ENCODE measurements around the gene KRT16.
A peak's percentile ranks its signal among the peaks of the same experiment; 100 is the strongest.
"Not testable (repeated sequence)": the region's sequence is repeated elsewhere in the genome, so short reads cannot be mapped to it uniquely, and the experiment has no call there.

The KRT16 gene

DNA sequence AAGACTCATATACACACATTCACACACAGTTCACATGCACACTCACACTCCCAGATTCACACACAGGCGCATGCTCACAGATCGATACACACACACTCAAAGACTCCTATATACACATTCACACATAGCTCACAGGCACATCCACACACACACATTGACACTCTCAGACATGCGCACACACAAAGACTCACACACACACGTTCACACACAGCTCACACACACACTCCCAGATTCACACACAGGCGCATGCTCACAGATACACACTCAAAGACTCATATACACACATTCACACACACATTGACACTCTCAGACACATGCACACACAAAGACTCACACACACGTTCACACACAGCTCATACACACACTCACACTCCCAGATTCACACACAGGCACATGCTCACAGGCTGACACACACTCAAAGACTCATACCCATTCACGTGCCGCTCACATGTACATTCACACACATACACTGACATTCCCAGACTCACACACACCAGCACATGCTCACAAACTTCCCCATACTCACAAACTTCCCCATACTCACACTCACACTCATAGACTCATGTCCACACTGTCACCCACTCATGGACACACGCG is 37.5 kb upstream of the KRT16 start:
- intact Hi-C loops (cut with DNase I), result loop anchor here (5.0 kb wide), 1 partner anchor 103 kb away; no protein-coding TSS in a partner anchor

DNA sequence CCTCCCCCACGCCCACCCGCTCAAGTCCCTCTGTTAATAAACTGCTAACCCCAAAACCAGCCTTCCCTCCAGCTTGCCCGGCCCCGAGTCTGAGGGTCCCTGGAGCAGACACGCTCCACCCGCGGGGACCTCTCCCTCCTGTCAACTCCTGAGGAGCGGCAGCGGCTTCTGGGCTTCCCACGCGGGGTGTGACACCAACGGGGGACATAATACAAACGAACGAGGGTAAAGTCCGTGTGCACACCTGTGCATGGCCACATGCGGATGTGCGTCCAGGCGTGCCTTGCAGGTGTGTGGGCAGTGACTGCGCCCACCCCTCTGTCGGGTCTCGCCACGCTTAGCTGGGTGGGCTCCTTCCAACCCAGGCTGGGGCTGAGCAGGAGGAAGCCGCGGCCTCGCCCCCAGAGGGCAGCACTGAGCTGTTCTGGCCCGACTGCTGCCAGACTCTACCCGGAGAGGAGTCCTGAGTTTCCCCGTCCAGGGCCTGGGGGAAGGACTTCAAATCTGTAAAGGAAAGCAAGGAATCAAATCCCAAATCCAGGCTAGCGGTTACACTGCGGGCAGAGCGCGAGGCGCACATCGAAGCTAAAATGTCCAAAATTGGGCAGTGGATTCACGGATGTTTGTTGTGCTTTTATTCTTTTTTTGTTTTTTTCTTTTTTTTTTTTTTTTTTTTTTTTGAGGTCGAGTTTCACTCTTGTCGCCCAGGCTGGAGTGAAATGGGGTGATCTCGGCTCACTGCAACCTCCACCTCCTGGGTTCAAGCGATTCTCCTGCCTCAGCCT is 36.0 kb upstream of the KRT16 start:
- intact Hi-C loops (cut with DNase I), result loop anchor here (5.0 kb wide), 1 partner anchor 101 kb away; no protein-coding TSS in a partner anchor

More for the DNA sequence above, 37.5 kb upstream of the KRT16 start:
- DNase-seq, result no peak

DNA sequence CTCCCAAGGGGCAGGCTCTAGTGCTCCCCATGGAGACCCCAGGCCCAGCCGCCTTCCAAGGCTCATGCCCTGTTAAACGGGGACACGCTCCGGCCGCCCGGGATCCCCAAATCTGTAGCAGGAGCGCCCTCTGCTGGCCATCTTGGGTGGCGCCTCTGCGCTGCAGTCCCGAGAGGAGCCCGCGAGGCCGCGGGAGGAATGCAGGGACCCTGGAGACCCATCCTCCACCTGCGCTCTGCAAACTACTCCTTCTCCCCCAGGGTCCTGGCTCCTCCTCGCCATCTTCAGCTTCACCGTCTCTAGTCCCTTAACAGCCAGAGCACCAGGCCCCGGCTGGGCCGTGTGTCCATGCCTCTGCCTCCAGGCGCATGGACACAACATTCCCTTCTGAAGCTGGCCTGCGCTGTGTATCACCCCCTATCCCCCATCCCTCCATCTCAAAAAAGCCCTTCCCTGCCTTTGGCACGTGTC is 35.4 kb upstream of the KRT16 start:
- intact Hi-C loops (cut with DNase I), result loop anchor here (5.0 kb wide), 1 partner anchor 101 kb away; no protein-coding TSS in a partner anchor
- peak; percentile 78 to 96 (median 90) for DNase-seq

More for the DNA sequence above, 36.0 kb upstream of the KRT16 start:
- peak; percentile 72 to 93 (median 87) for DNase-seq

DNA sequence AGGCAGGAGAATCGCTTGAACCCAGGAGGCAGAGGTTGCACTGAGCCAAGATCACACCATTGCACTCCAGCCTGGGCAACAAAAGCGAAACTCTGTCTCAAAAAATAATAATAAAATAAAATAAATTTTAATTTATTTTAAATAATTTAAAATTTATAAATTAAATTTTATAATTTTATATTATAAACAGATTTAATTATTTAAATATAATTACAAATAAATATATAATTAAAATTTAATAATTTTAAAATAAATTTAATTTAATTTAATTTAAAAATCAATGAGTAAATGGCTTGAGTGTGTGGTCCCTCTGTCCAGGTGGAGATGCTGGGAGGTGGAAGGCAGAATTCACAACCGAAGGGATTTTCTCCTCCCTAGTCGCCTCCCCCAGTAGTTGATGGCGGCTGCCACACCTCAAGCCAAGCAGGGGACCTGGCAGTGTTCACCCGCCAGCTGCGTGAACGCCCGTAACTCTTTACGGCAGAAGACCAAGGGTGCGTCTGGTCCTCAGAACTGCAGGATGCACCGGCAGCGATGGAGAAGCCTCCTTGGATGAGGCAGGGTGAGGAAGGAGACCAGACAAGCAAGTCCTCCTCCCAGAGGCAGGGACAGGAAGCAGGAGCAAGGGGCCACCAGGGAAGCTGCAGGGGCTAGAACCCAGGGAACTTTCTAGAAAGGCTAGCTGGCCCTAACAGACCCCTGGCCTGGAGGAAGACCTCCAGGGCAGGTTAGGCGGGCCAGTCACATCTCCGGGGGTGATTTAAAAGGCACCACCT is 34.7 kb upstream of the KRT16 start:
- intact Hi-C loops (cut with DNase I), result loop anchor here (5.0 kb wide), 1 partner anchor 100 kb away; no protein-coding TSS in a partner anchor
- DNase-seq, result peak in 2 of 42 donors; percentile 23 to 31

DNA sequence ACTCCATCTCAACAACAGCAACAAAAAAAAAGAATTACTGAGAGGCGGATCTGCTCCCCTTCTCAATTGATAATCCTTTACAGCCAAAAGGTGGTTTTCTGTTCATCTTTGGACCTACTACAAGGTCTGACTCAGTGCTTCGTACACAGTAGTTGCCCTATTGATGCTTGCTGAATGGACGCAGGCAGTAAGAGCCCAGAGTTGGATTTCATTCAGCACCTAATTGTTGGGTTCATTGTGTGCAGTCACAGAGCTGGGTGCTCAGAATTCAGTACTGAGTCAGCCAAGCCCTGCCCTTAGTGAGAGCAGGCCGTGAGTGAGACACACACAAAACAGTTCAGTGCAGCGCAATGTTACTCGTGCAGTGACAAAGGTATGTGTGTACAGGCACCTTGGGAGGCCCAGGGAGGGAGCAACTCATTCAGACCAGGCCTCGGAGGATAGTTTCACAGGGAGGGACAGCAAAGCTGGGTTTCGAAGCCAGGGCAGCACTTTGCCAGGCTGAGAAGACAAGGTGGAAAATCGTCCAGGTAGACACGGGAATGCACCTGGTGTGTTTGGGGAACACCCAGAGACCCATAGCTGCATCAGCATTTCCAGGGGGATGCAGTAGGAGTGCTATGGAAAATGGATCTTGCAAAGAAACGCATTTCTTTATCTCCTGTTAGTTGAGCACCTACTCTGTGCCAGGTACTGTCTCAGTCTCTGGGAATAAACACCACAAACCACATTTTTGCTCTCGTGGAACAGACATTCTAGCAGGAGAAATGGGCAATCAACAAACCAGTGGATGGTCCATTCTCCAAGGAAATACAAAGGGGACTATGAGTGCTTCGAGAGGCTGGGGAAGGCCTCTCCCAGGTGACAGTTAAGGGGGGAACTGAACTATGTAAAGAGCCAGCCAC is 29.9 kb upstream of the KRT16 start:
- intact Hi-C loops (cut with DNase I), result no loop called here
- no peak for DNase-seq

DNA sequence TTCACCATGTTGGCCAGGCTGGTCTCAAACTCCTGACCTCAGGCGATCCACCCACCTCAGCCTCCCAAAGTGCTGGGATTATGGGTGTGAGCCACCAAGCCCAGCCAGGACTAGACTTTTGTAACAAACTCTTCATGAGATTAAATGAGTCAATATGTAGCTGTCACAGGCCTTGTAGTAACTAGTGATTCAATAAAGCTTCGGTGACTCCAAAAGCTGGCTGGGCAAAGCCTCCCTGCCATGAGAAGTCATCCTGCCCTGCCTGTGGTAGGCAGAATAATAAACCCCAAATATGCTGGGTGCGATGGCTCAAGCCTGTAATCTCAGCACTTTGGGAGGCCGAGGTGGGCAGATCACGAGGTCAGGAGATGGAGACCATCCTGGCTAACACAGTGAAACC is 28.0 kb upstream of the KRT16 start:
- DNase-seq; intact Hi-C loops (cut with DNase I): not testable (repeated sequence)

DNA sequence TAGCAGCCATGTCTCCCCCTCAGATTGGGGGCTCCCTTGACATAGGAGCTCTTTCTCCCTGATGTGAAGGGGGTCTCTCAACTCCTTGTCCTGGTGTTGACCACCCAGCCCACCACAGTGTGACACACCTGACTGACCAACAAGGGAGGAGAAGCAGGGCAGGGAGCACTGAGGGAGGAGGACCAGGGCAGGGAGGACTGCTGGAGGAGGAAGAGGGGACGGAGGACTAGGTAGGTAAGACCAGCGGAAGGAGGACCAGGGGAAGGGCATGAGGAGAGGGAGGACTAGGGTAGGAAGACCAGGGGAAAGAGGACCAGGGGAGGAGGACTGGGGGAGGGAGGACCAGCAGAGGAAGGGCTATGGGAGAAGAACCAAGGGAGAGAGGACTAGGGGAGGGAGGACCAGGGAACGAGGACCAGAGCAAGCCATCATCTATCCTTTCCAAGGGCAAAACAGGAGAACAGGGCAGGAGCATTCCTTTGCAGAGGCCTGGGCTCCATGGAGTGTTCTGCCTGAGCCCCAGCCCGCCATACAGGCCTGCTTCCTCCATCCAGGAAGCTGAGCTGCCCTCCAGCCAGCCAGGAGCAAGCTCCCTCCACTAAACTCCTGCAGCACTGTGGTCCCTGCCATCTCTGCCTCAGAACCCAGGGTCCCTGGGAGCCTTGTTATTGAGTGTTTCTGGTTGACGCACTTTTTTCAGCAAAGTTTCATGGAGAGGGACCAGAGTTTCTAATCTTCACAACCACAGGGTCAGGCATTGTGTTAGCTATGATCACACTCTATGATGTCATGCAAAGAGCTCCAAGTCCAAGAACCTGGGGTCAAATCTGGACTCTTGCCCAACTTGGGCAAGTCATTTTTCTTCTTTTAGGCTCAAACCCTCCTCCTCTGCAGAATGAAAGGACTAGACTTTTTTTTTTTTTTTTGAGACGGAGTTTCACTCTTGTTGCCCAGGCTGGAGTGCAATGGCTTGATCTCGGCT is 27.2 kb upstream of the KRT16 start:
- DNase-seq, result no peak
- intact Hi-C loops (cut with DNase I), result no loop called here

DNA sequence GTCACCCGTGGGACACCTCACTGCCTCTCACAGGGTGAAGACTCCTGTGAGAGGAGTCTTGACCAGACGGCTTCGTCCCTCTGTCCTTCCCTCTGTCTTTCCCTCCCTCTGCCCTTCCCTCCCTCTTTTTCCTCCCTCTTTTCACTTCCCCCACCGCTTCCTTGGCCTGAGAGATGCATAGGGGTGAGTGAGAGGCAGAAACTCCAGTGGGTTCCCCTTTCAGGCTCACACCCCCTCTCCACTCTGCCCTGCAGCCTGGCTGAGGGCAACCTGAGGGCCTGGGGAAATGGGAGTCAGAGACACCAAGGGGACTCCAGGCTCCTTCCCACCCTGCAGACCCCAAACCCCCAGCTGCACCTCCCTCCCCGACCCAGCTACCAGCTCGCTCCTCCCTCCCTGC is 26.4 kb upstream of the KRT16 start:
- intact Hi-C loops (cut with DNase I), result no loop called here
- no peak for DNase-seq

DNA sequence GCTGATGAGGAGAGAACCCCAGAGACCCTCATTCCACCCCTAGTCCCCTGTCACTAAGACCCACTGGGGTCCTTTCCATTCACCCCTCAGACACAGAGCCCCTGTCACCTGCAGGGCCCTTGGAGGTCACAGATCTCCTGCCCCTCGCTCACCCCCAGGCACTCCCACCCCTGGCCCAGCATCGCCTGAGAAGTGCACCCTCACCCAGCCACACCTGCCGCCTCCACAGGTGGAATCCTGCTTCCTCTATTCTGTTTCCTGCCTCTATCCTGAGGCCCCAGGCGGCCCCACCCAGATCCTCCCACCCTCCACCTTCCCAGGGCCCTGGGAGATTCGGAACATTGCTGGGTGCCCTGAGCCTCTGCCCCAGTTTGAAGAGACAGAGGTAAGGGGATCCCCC is 25.6 kb upstream of the KRT16 start:
- intact Hi-C loops (cut with DNase I), result no loop called here
- DNase-seq, result no peak

DNA sequence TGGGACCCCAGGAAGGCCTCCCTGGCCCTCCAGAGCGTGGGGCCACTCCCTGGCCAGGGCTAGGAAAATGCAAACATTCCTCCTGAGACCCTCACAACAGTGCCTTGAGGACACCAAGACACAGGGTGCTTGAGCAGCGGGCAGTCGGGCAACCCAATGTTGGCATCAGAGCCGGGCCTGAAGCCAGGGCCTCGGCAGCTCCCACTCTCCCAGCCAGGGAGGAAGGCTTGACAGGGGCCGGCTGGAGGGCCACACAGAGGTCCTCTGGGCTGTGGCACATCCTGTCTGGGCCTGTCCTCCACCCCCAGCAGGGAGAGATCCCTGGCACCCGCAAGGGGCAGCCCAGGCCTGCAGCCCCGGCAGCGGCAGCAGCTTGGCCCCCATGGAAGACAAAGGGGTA is 24.1 kb upstream of the KRT16 start:
- DNase-seq, result no peak
- intact Hi-C loops (cut with DNase I), result no loop called here

DNA sequence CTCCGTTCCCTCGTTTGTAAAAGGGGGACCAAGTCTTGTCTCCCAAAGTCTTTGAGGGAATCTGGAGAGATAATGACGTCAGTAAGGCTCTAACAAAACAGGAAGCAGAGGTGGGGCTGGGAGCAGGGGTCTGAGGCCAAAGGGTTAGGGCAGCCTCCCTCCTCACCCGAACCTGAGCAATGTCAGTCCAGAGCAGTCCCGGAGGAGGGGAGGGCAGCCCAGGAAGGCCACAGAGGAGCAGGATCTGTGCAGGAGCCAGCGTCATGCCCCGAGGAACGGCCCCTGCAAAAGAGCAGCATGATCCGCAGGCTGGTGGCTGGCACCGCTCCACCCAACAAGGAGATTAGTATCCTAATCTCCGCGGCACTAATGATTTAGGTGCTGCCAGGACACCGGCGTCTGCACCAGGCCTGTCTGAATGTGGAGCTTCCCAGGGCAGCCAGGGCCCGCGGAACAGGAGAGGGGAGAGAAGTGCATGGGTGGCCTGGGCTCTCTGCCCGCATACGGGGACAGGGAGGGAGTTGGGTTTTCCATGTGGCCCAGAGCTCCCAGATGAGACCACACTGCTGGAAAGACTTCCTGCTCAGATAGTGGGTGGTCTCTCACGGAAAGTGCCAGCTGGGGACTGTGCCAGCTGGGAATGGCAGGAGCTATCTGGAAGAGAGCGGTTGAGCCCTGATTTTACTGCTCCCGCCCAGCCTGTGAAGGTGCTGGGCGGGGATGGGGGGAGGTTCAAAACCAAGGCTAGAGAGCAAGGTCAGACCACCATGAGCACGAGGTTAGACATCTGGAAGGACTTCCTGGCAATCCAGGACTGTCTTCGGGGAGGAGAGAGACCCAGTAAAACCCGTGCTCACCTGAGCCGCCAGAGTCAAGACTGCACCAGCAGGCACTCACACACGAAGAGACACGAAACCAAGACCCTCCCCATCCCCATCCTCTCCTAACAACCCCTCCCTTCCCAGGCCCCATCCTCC is 22.8 kb upstream of the KRT16 start:
- DNase-seq, result no peak

DNA sequence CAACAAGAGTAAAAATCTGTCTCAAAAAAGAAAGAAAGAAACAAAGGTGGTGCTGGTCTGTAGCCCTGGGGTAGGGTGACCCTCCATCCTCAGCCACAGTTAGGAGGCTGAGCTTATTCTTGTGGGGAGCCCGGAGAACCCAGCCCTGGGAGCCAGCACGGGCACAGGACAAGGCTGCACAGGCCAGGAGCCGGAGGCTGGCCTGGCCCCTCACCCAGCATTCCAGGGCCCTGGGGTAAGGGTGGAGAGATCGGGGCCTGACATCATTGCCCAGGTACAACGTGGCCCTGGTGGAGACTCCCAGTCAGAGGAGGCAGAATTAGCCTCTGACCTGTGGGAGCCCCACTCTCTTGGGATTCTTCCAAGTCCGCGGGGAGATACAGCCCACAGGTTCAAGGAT is 22.1 kb upstream of the KRT16 start:
- no peak for DNase-seq
- intact Hi-C loops (cut with DNase I), result no loop called here

More for the DNA sequence above, 22.8 kb upstream of the KRT16 start:
- intact Hi-C loops (cut with DNase I), result no loop called here

DNA sequence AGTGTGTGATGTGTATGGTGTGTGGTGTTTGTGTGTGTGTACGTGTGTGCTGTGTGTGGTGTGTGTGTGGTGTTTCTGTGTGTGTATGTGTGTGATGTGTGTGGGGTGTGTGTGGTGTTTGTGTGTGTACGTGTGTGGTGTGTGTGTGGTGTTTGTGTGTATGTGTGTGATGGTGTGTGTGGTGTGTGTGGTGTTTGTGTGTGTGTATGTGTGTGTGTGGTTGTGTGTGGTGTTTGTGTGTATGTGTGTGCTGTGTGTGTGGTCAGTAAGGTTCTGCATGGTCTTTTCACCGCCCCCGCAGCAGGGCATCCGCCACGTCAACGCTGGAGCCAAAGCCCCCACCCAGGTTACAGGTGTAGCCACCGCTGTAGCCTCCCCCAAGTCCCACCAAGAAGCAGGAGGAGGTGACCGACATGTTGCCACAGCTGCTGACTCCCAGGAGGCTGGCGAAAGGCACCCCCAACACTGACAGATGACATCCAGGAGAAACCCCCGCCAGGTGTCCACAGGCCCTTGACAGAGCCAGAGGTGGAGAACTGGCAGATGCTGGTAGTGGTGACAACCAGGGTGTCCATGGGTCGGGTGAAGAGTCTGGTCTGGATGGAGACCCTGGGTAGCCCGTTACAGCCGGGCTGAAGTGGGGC is 21.1 kb upstream of the KRT16 start:
- DNase-seq, result no peak
- intact Hi-C loops (cut with DNase I), result no loop called here

DNA sequence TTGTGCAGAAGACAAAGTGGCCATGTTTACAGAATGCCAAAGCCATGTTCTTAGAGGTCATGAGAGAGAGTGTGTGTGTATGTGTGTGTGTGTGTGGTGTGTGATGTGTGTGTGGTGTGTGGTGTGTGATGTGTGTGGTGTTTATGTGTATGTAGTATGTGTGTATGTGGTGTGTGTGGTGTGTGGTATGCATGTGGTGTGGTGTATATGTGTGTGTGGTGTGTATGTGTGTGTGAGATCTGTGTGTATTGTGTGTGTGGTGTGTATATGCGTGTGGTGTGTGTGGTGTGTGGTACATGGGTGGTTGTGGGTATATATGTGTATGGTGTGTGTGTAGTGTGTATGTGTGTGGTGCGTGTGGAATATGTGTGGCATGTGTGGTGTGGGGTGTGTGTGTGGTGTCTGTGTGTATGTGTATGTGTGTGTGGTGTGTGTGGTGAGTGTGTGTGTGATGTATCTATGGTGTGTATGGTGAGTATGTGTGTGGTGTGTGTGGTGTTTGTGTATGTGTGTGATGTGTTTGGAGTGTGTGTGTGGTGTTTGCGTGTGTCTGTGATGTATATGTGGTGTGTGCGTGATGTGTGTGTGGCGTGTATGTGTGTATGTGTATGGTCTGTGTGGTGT is 20.0 kb upstream of the KRT16 start:
- DNase-seq, result no peak
- intact Hi-C loops (cut with DNase I), result no loop called here

DNA sequence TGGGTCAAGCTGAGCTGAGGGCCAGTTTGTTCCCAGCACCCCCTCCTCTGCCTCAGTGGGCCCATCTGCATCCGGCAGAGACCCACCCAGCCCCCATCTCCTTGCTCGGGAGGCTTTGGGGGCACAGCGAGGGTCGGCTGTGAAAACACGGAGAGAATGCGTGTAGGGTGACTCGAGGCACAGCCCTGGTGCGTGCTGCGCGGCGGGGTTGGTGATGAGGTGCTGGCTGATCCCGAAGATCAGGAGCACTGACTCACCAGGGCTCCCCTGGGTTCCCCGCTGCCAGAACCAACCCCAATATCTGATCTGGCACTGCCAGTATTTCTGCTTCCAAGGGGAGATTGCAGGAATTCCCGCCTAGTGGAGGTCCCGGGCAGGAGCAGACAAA is 19.3 kb upstream of the KRT16 start:
- intact Hi-C loops (cut with DNase I), result no loop called here
- DNase-seq, result no peak

Data from head of caudate nucleus (tissue), 42 donors.